ENCODE results near the gene HTD2. TPM values are rescaled to one million over a fixed set of nuclear protein-coding genes. Genes with fewer than 3 reads are reported as not detected.
"Not testable (repeated sequence)": the region's sequence is repeated elsewhere in the genome, so short reads cannot be mapped to it uniquely, and the experiment has no call there.

HTD2 gene
- total and polyA plus RNA-seq, 2 donors from 2014 or later, result 6.4 to 7.8 TPM

DNA sequence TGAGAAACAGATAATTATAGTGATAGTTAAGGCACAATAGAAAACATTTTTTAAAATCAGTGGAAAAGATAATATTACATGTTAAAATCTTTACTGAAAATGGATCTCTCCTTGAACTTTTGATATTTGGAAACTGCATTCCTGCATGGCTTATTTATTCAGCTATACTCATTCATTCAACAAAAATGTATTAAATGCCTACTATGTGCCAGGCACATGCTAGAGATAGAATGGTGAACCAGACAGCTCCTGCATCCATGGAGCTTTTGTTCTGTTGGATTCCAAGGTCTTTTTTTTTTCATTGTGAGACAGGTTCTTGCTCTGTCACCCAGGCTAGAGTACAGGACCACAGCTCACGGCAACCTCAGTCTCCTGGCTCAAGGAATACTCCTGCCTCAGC is 30.9 kb downstream of the HTD2 start:
- intact Hi-C loops (cut with DNase I), result loop anchor here (10.0 kb wide), 1 partner anchor 78 kb away; no protein-coding TSS in a partner anchor
- FAIRE-seq (no peak), DNase-seq (no peak)
- peaks cover 0 to 18% (median 4%) of the 10 kb centered on the region in 3 donors for H3K4me1 ChIP-seq (ENCODE audit: control insufficient read depth in 2 of 3, insufficient read depth in 2 of 3, low read depth in 1 of 3, low read length in 3 of 3)
- no peak overlapping the region for H3K9ac ChIP-seq (ENCODE audit: low read length in 3 of 3)
- H3K4me3 ChIP-seq (ENCODE audit: low read length in 3 of 3), result no peak overlapping the region
- TF ChIP-seq, protein P1, sequence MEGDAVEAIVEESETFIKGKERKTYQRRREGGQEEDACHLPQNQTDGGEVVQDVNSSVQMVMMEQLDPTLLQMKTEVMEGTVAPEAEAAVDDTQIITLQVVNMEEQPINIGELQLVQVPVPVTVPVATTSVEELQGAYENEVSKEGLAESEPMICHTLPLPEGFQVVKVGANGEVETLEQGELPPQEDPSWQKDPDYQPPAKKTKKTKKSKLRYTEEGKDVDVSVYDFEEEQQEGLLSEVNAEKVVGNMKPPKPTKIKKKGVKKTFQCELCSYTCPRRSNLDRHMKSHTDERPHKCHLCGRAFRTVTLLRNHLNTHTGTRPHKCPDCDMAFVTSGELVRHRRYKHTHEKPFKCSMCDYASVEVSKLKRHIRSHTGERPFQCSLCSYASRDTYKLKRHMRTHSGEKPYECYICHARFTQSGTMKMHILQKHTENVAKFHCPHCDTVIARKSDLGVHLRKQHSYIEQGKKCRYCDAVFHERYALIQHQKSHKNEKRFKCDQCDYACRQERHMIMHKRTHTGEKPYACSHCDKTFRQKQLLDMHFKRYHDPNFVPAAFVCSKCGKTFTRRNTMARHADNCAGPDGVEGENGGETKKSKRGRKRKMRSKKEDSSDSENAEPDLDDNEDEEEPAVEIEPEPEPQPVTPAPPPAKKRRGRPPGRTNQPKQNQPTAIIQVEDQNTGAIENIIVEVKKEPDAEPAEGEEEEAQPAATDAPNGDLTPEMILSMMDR (IDR thresholded peaks at IDR 0.05; ENCODE audit: borderline replicate concordance, extremely low read depth, insufficient read depth), result no peak
- H3K27ac ChIP-seq (ENCODE audit: low read depth in 2 of 2, low read length in 2 of 2), result no peak overlapping the region
- no peaks in the 10 kb centered on the region for H3K9me3 ChIP-seq (ENCODE audit: control insufficient read depth in 2 of 3, insufficient read depth in 1 of 3, low read length in 3 of 3)
- H3K36me3 ChIP-seq (ENCODE audit: control insufficient read depth in 2 of 3, insufficient read depth in 3 of 3, low read length in 3 of 3), result peaks cover 0 to 3% (median 0%) of the 10 kb centered on the region in 3 donors
- H3K27me3 ChIP-seq (ENCODE audit: control insufficient read depth, insufficient read depth, low read length), result no peaks in the 10 kb centered on the region

DNA sequence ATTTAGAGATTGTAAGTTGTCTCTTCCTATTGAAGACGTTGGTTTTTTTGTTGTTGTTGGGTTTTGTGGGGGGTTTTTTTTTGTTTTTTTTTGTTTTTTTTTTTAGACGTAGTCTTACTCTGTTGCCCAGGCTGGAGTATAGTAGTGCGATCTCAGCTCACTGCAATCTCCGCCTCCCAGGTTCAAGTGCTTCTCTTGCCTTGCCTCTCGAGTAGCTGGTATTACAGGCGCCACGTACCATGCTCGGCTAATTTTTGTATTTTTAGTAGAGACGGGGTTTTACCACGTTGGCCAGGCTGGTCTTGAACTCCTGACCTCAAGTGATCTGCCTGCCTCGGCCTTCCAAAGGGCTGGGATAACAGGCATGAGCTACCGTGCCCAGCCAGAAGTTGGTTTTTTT is 32.8 kb downstream of the HTD2 start:
- H3K4me1 ChIP-seq (ENCODE audit: control insufficient read depth in 2 of 3, insufficient read depth in 2 of 3, low read depth in 1 of 3, low read length in 3 of 3), result peaks cover 0 to 23% (median 11%) of the 10 kb centered on the region in 3 donors
- FAIRE-seq; DNase-seq; H3K27ac ChIP-seq (ENCODE audit: low read depth in 2 of 2, low read length in 2 of 2); H3K9ac ChIP-seq (ENCODE audit: low read length in 3 of 3); H3K9me3 ChIP-seq (ENCODE audit: control insufficient read depth in 2 of 3, insufficient read depth in 1 of 3, low read length in 3 of 3); H3K4me3 ChIP-seq (ENCODE audit: low read length in 3 of 3); H3K27me3 ChIP-seq (ENCODE audit: control insufficient read depth, insufficient read depth, low read length); H3K36me3 ChIP-seq (ENCODE audit: control insufficient read depth in 2 of 3, insufficient read depth in 3 of 3, low read length in 3 of 3): not testable (repeated sequence)
- intact Hi-C loops (cut with DNase I), result loop anchor here (10.0 kb wide), 1 partner anchor 76 kb away; no protein-coding TSS in a partner anchor

DNA sequence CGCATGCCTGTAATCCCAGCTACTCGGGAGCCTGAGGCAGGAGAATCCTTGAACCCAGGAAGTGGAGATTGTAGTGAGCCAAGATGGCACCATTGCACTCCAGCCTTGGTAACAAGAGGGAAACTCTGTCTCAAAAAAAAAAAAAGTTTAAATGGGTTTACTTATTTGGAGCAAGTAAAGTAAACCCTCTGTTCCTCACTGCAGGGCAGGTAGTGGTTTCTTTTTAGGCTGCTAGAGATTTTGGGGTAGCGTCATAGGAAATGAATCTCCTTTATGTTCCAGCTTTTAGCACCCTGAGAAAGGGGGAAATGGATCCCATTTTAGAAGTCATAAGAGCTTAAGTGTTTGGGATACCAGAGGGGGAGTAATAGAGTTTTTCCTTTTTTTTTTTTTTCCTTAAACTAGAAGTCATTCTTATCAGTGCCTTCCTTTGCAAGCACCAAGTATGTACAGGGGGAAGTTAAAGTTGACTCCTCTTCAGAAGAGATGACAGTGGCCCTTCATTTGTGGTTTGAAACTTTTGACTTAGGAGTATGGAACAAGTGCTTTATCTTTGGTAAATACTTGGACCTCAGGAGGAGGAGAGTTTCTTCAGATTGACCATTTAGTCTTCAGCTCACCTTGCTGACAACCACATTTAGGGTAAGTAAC is 34.4 kb downstream of the HTD2 start:
- TF ChIP-seq, protein P1 (IDR thresholded peaks at IDR 0.05; ENCODE audit: borderline replicate concordance, extremely low read depth, insufficient read depth), result no peak
- intact Hi-C loops (cut with DNase I), result no loop called here
- no peaks in the 10 kb centered on the region for H3K27me3 ChIP-seq (ENCODE audit: control insufficient read depth, insufficient read depth, low read length)
- no peak overlapping the region for H3K4me3 ChIP-seq (ENCODE audit: low read length in 3 of 3)
- DNase-seq, result no peak
- peak overlapping the region in 1 of 3 donors; percentile 15 for H3K9ac ChIP-seq (ENCODE audit: low read length in 3 of 3)
- H3K36me3 ChIP-seq (ENCODE audit: control insufficient read depth in 2 of 3, insufficient read depth in 3 of 3, low read length in 3 of 3), result peaks cover 0 to 3% (median 2%) of the 10 kb centered on the region in 3 donors
- H3K4me1 ChIP-seq (ENCODE audit: control insufficient read depth in 2 of 3, insufficient read depth in 2 of 3, low read depth in 1 of 3, low read length in 3 of 3), result peaks cover 0 to 16% (median 10%) of the 10 kb centered on the region in 3 donors
- no peak overlapping the region for H3K27ac ChIP-seq (ENCODE audit: low read depth in 2 of 2, low read length in 2 of 2)
- FAIRE-seq, result no peak
- H3K9me3 ChIP-seq (ENCODE audit: control insufficient read depth in 2 of 3, insufficient read depth in 1 of 3, low read length in 3 of 3), result no peaks in the 10 kb centered on the region

DNA sequence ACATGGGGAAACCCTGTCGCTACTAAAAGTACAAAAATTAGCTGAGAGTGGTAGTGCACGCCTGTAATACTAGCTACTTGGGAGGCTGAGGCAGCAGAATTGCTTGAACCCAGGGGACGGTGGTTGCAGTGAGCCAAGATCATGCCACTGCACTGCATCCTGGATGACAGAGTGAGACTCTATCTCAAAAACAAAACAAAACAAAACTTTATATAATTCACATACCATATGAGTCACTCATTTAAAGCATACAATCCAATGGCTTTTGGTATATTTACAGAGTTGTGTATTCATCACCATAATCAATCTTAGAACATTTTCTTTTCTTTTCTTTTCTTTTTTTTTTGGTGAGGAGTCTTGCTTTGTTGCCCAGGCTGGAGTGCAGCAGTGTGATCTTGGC is 35.1 kb downstream of the HTD2 start:
- Histone ChIP-seq H3K27ac (ENCODE audit: low read depth in 2 of 2, low read length in 2 of 2) (no peak overlapping the region), H3K36me3 (ENCODE audit: control insufficient read depth in 2 of 3, insufficient read depth in 3 of 3, low read length in 3 of 3) (peaks cover 0 to 3% (median 2%) of the 10 kb centered on the region in 3 donors), H3K4me1 (ENCODE audit: control insufficient read depth in 2 of 3, insufficient read depth in 2 of 3, low read depth in 1 of 3, low read length in 3 of 3) (peaks cover 0 to 16% (median 10%) of the 10 kb centered on the region in 3 donors), H3K9ac (ENCODE audit: low read length in 3 of 3) (no peak overlapping the region), H3K27me3 (ENCODE audit: control insufficient read depth, insufficient read depth, low read length) (no peaks in the 10 kb centered on the region), H3K9me3 (ENCODE audit: control insufficient read depth in 2 of 3, insufficient read depth in 1 of 3, low read length in 3 of 3) (no peaks in the 10 kb centered on the region), H3K4me3 (ENCODE audit: low read length in 3 of 3) (no peak overlapping the region)
- intact Hi-C loops (cut with DNase I), result no loop called here
- DNase-seq (no peak), FAIRE-seq (no peak)
- TF ChIP-seq, protein P1 (IDR thresholded peaks at IDR 0.05; ENCODE audit: borderline replicate concordance, extremely low read depth, insufficient read depth), result no peak

All from kidney (tissue), 14 donors.